ENCODE measurements around the gene LYG1. TPM values are rescaled to one million over a fixed set of nuclear protein-coding genes. Genes with fewer than 3 reads are reported as not detected.

Gene LYG1
- total and polyA plus RNA-seq, 9 of the 15 experiments (the other 6 are each of a cell fraction or from before 2014, with no cell fraction given) = 0.64 to 2.6 (median 1.2) TPM

DNA sequence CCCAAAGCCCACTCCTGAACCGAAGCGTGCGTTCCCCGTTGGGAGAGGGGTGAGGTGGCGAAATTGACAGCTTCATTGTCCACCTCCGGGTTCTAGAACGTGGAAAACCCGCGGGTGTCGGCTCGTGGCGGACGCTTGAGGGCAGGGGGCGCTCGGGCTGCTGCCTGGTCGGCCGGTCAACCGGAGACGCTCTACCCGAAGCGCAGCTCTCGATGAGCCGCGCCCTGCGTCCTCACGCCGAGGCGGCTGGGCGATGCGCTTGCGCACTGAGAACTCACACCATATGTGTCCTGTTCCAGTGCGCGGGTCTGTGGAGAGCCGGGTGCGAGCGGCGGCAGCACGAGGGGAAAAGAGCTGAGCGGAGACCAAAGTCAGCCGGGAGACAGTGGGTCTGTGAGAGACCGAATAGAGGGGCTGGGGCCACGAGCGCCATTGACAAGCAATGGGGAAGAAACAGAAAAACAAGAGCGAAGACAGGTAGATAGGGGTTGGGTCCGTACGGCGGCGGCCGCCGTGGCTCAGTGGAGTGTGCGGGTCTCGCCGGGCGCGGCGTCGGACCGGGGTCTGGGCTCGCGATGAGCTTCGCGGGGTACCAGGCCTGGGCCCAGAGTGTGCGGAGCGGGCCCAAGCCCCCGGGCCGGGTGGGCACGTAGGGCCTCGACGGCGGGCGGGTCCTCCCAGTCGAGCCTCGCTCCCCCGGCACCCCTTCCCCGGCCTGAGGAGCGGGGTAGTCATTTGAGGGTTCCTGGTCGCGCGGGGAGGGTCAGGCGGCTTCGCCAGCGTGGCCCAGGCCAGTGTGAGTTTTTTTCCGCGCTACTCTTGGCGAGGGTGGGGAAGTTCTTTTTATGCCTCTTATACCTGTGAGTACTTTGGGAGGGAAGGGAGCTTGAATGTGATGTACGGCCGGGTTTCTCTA, 36.4 kb upstream of the LYG1 start, which contains the start of gene EIF5B (continued):
- TF ChIP-seq, protein P1, sequence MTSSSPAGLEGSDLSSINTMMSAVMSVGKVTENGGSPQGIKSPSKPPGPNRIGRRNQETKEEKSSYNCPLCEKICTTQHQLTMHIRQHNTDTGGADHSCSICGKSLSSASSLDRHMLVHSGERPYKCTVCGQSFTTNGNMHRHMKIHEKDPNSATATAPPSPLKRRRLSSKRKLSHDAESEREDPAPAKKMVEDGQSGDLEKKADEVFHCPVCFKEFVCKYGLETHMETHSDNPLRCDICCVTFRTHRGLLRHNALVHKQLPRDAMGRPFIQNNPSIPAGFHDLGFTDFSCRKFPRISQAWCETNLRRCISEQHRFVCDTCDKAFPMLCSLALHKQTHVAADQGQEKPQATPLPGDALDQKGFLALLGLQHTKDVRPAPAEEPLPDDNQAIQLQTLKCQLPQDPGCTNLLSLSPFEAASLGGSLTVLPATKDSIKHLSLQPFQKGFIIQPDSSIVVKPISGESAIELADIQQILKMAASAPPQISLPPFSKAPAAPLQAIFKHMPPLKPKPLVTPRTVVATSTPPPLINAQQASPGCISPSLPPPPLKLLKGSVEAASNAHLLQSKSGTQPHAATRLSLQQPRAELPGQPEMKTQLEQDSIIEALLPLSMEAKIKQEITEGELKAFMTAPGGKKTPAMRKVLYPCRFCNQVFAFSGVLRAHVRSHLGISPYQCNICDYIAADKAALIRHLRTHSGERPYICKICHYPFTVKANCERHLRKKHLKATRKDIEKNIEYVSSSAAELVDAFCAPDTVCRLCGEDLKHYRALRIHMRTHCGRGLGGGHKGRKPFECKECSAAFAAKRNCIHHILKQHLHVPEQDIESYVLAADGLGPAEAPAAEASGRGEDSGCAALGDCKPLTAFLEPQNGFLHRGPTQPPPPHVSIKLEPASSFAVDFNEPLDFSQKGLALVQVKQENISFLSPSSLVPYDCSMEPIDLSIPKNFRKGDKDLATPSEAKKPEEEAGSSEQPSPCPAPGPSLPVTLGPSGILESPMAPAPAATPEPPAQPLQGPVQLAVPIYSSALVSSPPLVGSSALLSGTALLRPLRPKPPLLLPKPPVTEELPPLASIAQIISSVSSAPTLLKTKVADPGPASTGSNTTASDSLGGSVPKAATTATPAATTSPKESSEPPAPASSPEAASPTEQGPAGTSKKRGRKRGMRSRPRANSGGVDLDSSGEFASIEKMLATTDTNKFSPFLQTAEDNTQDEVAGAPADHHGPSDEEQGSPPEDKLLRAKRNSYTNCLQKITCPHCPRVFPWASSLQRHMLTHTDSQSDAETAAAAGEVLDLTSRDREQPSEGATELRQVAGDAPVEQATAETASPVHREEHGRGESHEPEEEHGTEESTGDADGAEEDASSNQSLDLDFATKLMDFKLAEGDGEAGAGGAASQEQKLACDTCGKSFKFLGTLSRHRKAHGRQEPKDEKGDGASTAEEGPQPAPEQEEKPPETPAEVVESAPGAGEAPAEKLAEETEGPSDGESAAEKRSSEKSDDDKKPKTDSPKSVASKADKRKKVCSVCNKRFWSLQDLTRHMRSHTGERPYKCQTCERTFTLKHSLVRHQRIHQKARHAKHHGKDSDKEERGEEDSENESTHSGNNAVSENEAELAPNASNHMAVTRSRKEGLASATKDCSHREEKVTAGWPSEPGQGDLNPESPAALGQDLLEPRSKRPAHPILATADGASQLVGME (CRISPR knock-in tag; IDR thresholded peaks at IDR 0.05) = 0 out of 2 replicates have a peak, but pooled peaks have one; percentile 34
- TF ChIP-seq RCOR1 (IDR thresholded peaks at IDR 0.05; ENCODE audit: borderline replicate concordance in 1 of 2, low read depth in 2 of 2, low read length in 2 of 2) = 0 out of 4 replicates have a peak, but pooled peaks of 1 of the 2 experiments have one; percentile 20
- TF ChIP-seq KLF16 (IDR thresholded peaks at IDR 0.05) = no peak
- no peak for TF ChIP-seq ZNF263 (CRISPR knock-in tag; IDR thresholded peaks at IDR 0.05; ENCODE audit: borderline replicate concordance)
- TF ChIP-seq MYBL2 (IDR thresholded peaks at IDR 0.05; ENCODE audit: low read depth) = no peak
- TF ChIP-seq MYBL2 (CRISPR knock-in tag; IDR thresholded peaks at IDR 0.05; ENCODE audit: borderline replicate concordance) = no peak
- no peak for TF ChIP-seq MTF1 (CRISPR knock-in tag; IDR thresholded peaks at IDR 0.05; ENCODE audit: borderline replicate concordance)
- TF ChIP-seq TRIM25 (IDR thresholded peaks at IDR 0.05; ENCODE audit: borderline replicate concordance) = no peak
- no peak for TF ChIP-seq TSC22D4 (tag; IDR thresholded peaks at IDR 0.05)
- no peak for TF ChIP-seq NR3C1 (CRISPR knock-in tag; IDR thresholded peaks at IDR 0.05)
- TF ChIP-seq RBM34 (IDR thresholded peaks at IDR 0.05; ENCODE audit: borderline replicate concordance, insufficient read depth, low read length) = no peak
- TF ChIP-seq SRSF7 (optimal IDR thresholded peaks at IDR 0.05; ENCODE audit: low read depth, low read length) = no peak
- TF ChIP-seq KDM1A (IDR thresholded peaks at IDR 0.05) = no peak
- peak; percentile 83 for TF ChIP-seq CREM (IDR thresholded peaks at IDR 0.05; ENCODE audit: low read depth)
- no peak for TF ChIP-seq CC2D1A (IDR thresholded peaks at IDR 0.05)
- TF ChIP-seq, protein P2, sequence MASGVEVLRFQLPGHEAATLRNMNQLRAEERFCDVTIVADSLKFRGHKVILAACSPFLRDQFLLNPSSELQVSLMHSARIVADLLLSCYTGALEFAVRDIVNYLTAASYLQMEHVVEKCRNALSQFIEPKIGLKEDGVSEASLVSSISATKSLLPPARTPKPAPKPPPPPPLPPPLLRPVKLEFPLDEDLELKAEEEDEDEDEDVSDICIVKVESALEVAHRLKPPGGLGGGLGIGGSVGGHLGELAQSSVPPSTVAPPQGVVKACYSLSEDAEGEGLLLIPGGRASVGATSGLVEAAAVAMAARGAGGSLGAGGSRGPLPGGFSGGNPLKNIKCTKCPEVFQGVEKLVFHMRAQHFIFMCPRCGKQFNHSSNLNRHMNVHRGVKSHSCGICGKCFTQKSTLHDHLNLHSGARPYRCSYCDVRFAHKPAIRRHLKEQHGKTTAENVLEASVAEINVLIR (CRISPR knock-in tag; IDR thresholded peaks at IDR 0.05) = peak; percentile 61; the same call in 1 of the 2 replicates
